Measurements from ENCODE around the gene HSFX3.
"Not testable (repeated sequence)": the region's sequence is repeated elsewhere in the genome, so short reads cannot be mapped to it uniquely, and the experiment has no call there.

The HSFX3 gene

DNA sequence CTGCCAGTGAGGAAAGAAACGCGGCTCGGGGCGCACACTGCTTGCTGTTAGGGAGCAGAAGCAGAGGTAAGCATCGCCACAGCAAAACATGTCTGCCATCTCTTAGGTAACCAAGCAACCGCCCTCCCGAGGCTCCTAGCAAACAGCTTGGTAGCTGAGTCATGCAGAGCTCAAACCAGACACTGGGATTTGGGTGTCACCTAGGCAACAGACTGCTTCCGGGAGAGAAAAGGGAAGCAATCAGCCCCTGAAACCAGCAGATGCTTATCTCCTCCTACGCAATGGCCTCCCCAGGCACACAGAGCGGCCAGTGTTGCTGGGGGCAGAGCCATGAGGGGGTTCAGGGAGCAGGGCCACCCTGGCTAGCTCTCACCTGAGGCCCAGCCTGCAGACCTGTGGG lies 46.3 kb downstream of the HSFX3 start:
- H3K27me3 ChIP-seq (ENCODE audit: insufficient read depth, low read length); H3K79me2 ChIP-seq (ENCODE audit: control insufficient read depth, insufficient read depth, low read length, poor library complexity); H2AFZ ChIP-seq (ENCODE audit: insufficient read depth, low read length, poor library complexity); H2AK5ac ChIP-seq (ENCODE audit: low read length); H3K4me2 ChIP-seq (ENCODE audit: low read length); H4K12ac ChIP-seq (ENCODE audit: low read depth, low read length); H2BK5ac ChIP-seq (ENCODE audit: low read depth, low read length, poor library complexity); H3K4me1 ChIP-seq (ENCODE audit: control insufficient read depth in 1 of 2, insufficient read depth in 2 of 2, low read length in 2 of 2); H3K27ac ChIP-seq (ENCODE audit: low read depth, low read length); H3K9ac ChIP-seq (ENCODE audit: low read length); H3K4me3 ChIP-seq (ENCODE audit: low read depth, low read length); H3K79me1 ChIP-seq (ENCODE audit: low read length); H4K8ac ChIP-seq (ENCODE audit: low read depth, low read length); H2BK120ac ChIP-seq (ENCODE audit: insufficient read depth, low read length, poor library complexity); H2BK12ac ChIP-seq (ENCODE audit: low read length); H3K18ac ChIP-seq (ENCODE audit: low read length); H3K4ac ChIP-seq (ENCODE audit: low read depth, low read length); H3K14ac ChIP-seq (ENCODE audit: low read length); H3K23ac ChIP-seq (ENCODE audit: low read length); H3K9me3 ChIP-seq (ENCODE audit: insufficient read depth, low read depth, low read length): not testable (repeated sequence)
- peaks cover 15 to 19% of the 10 kb centered on the region in 2 experiments for H3K36me3 ChIP-seq (ENCODE audit: control insufficient read depth in 1 of 2, insufficient read depth in 2 of 2, low read length in 2 of 2)
- WGBS (ENCODE audit: extremely low coverage, insufficient coverage, insufficient read length): no CpG with 5 or more reads among the region's 10 CpGs
- peak overlapping the region; percentile 14 for H4K91ac ChIP-seq (ENCODE audit: low read depth, low read length)
- peak; percentile 37 to 50 for DNase-seq

DNA sequence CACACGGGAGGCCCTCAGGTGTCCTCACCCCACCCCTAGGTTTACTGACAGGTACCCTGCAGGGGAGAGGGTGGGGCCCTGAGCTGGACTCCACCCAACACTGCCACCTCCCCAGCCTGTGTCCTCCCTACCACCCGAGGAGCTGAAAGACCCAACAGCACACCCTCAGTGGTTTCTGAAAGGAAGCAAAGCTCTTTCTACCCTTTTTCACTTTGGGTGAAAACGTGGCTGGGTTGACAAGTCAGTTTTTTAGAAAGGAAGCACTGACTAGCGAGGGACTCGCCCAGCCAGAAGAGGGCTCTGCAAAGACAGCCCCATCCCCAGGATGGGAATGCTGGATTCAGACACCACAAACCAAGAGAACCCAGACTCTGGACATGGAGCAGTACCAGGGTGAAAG lies 46.8 kb downstream of the HSFX3 start:
- H2BK120ac ChIP-seq (ENCODE audit: insufficient read depth, low read length, poor library complexity); H3K14ac ChIP-seq (ENCODE audit: low read length); H3K27me3 ChIP-seq (ENCODE audit: insufficient read depth, low read length); H3K27ac ChIP-seq (ENCODE audit: low read depth, low read length); H2AK5ac ChIP-seq (ENCODE audit: low read length); H4K12ac ChIP-seq (ENCODE audit: low read depth, low read length); H3K4ac ChIP-seq (ENCODE audit: low read depth, low read length); H2AFZ ChIP-seq (ENCODE audit: insufficient read depth, low read length, poor library complexity); H3K9ac ChIP-seq (ENCODE audit: low read length); H3K4me1 ChIP-seq (ENCODE audit: control insufficient read depth in 1 of 2, insufficient read depth in 2 of 2, low read length in 2 of 2); DNase-seq; H3K9me3 ChIP-seq (ENCODE audit: insufficient read depth, low read depth, low read length); H3K4me2 ChIP-seq (ENCODE audit: low read length); H4K8ac ChIP-seq (ENCODE audit: low read depth, low read length); H3K18ac ChIP-seq (ENCODE audit: low read length); H3K23ac ChIP-seq (ENCODE audit: low read length); H3K79me2 ChIP-seq (ENCODE audit: control insufficient read depth, insufficient read depth, low read length, poor library complexity); H2BK5ac ChIP-seq (ENCODE audit: low read depth, low read length, poor library complexity); H3K4me3 ChIP-seq (ENCODE audit: low read depth, low read length); H2BK12ac ChIP-seq (ENCODE audit: low read length); H3K79me1 ChIP-seq (ENCODE audit: low read length): not testable (repeated sequence)
- no CpG with 5 or more reads among the region's 5 CpGs for WGBS (ENCODE audit: extremely low coverage, insufficient coverage, insufficient read length)
- peak overlapping the region; percentile 14 for H4K91ac ChIP-seq (ENCODE audit: low read depth, low read length)
- peaks cover 17 to 21% of the 10 kb centered on the region in 2 experiments for H3K36me3 ChIP-seq (ENCODE audit: control insufficient read depth in 1 of 2, insufficient read depth in 2 of 2, low read length in 2 of 2)

DNA sequence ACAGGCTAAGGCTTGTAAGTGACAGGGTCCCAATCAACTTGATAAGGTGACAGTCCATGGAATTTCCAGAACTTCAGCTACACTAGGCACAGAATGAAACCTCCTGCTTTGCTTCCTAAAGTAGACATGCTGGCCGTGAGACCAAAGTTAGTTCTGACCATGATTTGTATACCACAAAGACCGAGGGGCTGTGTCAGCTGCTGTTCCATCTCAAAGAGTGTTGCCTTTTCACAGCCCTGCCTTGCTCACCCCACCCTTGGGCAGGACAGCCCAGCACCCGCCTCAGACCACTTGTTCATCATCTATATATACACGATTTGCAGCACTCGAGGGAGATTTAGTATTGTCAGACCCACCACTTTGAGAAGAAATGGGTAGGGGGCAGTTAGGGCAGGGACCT lies 50.0 kb downstream of the HSFX3 start:
- H2AK5ac ChIP-seq (ENCODE audit: low read length): no peak overlapping the region
- H4K91ac ChIP-seq (ENCODE audit: low read depth, low read length): no peak overlapping the region
- no CpG with 5 or more reads among the region's 5 CpGs for WGBS (ENCODE audit: extremely low coverage, insufficient coverage, insufficient read length)

DNA sequence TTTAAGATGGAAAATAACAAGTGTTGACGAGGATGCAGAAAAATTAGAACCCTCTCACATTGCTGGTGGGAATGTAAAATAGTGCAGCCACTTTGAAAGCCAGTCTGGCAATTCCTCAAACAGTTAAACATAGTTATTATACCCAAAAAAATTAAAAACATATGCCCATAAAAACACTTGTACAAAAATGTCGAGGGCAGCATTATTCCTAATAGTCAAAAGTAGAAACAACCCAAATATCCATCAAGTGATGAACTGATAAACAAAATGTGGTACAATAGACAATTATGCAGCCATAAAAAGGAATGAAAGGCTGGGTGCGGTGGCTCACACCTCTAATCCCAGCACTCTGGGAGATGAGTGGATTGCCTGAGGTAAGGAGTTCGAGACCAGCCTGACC lies 51.0 kb downstream of the HSFX3 start:
- H3K14ac ChIP-seq (ENCODE audit: low read length): no peak overlapping the region
- H2BK120ac ChIP-seq (ENCODE audit: insufficient read depth, low read length, poor library complexity): no peak overlapping the region
- no peaks in the 10 kb centered on the region for H3K9me3 ChIP-seq (ENCODE audit: insufficient read depth, low read depth, low read length)
- H3K4me3 ChIP-seq (ENCODE audit: low read depth, low read length): no peak overlapping the region
- no peak overlapping the region for H3K4ac ChIP-seq (ENCODE audit: low read depth, low read length)
- H3K27me3 ChIP-seq (ENCODE audit: insufficient read depth, low read length): no peaks in the 10 kb centered on the region
- H3K23ac ChIP-seq (ENCODE audit: low read length): no peak overlapping the region
- H3K18ac ChIP-seq (ENCODE audit: low read length): no peak overlapping the region
- H2BK5ac ChIP-seq (ENCODE audit: low read depth, low read length, poor library complexity): no peak overlapping the region
- peaks cover 2% of the 10 kb centered on the region in 2 experiments for H3K4me1 ChIP-seq (ENCODE audit: control insufficient read depth in 1 of 2, insufficient read depth in 2 of 2, low read length in 2 of 2)
- H2AFZ ChIP-seq (ENCODE audit: insufficient read depth, low read length, poor library complexity): no peak overlapping the region
- DNase-seq: no peak
- no peaks in the 10 kb centered on the region for H3K79me1 ChIP-seq (ENCODE audit: low read length)
- H2BK12ac ChIP-seq (ENCODE audit: low read length): no peak overlapping the region
- H3K79me2 ChIP-seq (ENCODE audit: control insufficient read depth, insufficient read depth, low read length, poor library complexity): no peaks in the 10 kb centered on the region
- no peak overlapping the region for H4K12ac ChIP-seq (ENCODE audit: low read depth, low read length)
- H3K4me2 ChIP-seq (ENCODE audit: low read length): no peak overlapping the region
- H3K27ac ChIP-seq (ENCODE audit: low read depth, low read length): no peak overlapping the region
- peaks cover 41 to 54% of the 10 kb centered on the region in 2 experiments for H3K36me3 ChIP-seq (ENCODE audit: control insufficient read depth in 1 of 2, insufficient read depth in 2 of 2, low read length in 2 of 2)
- H4K91ac ChIP-seq (ENCODE audit: low read depth, low read length): no peak overlapping the region
- no CpG with 5 or more reads among the region's 4 CpGs for WGBS (ENCODE audit: extremely low coverage, insufficient coverage, insufficient read length)
- H3K9ac ChIP-seq (ENCODE audit: low read length): no peak overlapping the region
- H4K8ac ChIP-seq (ENCODE audit: low read depth, low read length): no peak overlapping the region
- H2AK5ac ChIP-seq (ENCODE audit: low read length): no peak overlapping the region

More for the DNA sequence above, 50.0 kb downstream of the HSFX3 start:
- Histone ChIP-seq H3K18ac (ENCODE audit: low read length) (no peak overlapping the region), H3K9ac (ENCODE audit: low read length) (no peak overlapping the region), H3K36me3 (ENCODE audit: control insufficient read depth in 1 of 2, insufficient read depth in 2 of 2, low read length in 2 of 2) (peaks cover 32 to 47% of the 10 kb centered on the region in 2 experiments), H3K23ac (ENCODE audit: low read length) (no peak overlapping the region), H3K9me3 (ENCODE audit: insufficient read depth, low read depth, low read length) (no peaks in the 10 kb centered on the region), H3K79me1 (ENCODE audit: low read length) (no peaks in the 10 kb centered on the region), H3K4me1 (ENCODE audit: control insufficient read depth in 1 of 2, insufficient read depth in 2 of 2, low read length in 2 of 2) (peaks cover 6% of the 10 kb centered on the region in 2 experiments), H2BK120ac (ENCODE audit: insufficient read depth, low read length, poor library complexity) (no peak overlapping the region), H3K79me2 (ENCODE audit: control insufficient read depth, insufficient read depth, low read length, poor library complexity) (no peaks in the 10 kb centered on the region), H4K8ac (ENCODE audit: low read depth, low read length) (no peak overlapping the region), H2AFZ (ENCODE audit: insufficient read depth, low read length, poor library complexity) (no peak overlapping the region), H3K4me2 (ENCODE audit: low read length) (no peak overlapping the region), H4K12ac (ENCODE audit: low read depth, low read length) (no peak overlapping the region), H2BK12ac (ENCODE audit: low read length) (no peak overlapping the region), H3K14ac (ENCODE audit: low read length) (no peak overlapping the region), H2BK5ac (ENCODE audit: low read depth, low read length, poor library complexity) (no peak overlapping the region), H3K27me3 (ENCODE audit: insufficient read depth, low read length) (no peaks in the 10 kb centered on the region), H3K4me3 (ENCODE audit: low read depth, low read length) (no peak overlapping the region), H3K4ac (ENCODE audit: low read depth, low read length) (no peak overlapping the region), H3K27ac (ENCODE audit: low read depth, low read length) (no peak overlapping the region)
- no peak for DNase-seq
